ENCODE results near the gene NRARP. TPM values are rescaled to one million over a fixed set of nuclear protein-coding genes. Genes with fewer than 3 reads are reported as not detected.

The NRARP gene
- total RNA-seq, 1 donor from 2014 or later, result 5.1 TPM

DNA sequence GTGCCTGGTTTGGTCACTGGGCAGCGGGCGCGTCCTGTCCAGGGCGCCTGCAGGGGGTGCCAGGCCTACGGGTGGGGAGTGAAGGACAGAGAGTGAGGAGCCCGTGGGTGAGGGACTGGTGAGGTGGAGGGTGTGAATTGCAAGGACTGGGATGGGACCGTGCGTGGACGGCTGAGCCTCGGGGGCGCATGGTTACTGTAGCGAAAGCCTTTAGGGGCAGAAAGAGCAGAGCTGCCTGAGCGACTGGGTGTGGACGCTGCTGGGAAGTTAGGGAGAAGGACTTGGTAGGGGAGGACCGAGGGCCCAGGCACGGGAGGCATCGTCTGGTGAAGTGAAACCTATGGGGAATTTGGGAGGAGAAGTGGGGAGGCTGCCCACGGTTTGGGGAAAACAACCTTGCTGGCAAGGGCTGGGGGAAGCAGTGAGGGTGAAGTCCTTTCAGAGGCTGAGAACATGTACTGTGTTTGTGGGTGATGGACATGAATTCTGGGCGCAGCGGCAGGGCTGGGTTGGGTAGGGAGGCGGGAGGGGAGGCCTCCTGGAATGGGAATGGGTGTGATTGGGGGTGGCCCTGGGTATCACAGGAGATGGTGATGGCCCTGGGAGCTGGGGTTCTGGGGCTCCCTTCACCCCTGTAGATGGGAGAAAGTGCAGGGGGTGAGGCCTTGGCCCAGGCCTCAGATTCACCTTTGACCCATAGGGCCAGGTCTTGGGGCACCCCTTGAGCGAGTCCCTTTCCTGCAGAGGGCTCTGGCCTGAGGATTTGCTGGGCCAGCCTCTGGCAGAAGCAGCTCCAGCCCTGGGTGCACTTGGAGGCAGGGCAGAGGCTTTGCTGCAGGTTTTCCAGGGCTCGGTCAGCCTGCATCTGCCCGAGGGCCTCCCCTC, 26.2 kb downstream of the NRARP start:
- Histone ChIP-seq H3K27ac (replicated peaks) (peak overlapping the region; percentile 99), H3K36me3 (peaks cover 39% of the 10 kb centered on the region), H3K4me1 (peaks cover 96% of the 10 kb centered on the region), H3K27me3 (ENCODE audit: low read depth) (peaks cover 7% of the 10 kb centered on the region), H3K4me3 (peak overlapping the region; percentile 73), H3K9me3 (replicated peaks) (no peaks in the 10 kb centered on the region)
- intact Hi-C loops (cut with micrococcal nuclease), result no loop called here
- TF ChIP-seq, protein P1, sequence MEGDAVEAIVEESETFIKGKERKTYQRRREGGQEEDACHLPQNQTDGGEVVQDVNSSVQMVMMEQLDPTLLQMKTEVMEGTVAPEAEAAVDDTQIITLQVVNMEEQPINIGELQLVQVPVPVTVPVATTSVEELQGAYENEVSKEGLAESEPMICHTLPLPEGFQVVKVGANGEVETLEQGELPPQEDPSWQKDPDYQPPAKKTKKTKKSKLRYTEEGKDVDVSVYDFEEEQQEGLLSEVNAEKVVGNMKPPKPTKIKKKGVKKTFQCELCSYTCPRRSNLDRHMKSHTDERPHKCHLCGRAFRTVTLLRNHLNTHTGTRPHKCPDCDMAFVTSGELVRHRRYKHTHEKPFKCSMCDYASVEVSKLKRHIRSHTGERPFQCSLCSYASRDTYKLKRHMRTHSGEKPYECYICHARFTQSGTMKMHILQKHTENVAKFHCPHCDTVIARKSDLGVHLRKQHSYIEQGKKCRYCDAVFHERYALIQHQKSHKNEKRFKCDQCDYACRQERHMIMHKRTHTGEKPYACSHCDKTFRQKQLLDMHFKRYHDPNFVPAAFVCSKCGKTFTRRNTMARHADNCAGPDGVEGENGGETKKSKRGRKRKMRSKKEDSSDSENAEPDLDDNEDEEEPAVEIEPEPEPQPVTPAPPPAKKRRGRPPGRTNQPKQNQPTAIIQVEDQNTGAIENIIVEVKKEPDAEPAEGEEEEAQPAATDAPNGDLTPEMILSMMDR (IDR thresholded peaks at IDR 0.05; ENCODE audit: borderline replicate concordance), result no peak
- no peak for DNase-seq

DNA sequence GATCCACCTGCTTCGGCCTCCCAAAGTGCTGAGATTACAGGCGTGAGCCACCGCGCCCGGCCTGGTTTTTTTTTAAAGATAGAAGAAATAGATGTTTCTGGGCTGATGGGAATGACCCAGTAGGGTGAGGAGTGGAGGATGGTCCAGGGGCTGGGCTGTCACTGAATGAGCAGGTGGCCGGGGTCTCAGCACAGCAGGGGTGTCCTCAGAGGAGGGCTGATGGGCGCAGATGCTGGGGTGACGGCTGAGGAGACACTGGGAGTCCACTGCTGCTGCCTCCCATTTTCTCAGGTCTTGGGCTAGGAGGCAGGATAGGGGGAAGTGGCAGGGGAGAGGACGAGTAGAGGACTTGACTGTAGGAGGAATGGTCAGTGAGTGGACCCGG, 26.9 kb downstream of the NRARP start:
- H3K27me3 ChIP-seq (ENCODE audit: low read depth), result peaks cover 7% of the 10 kb centered on the region
- H3K4me1 ChIP-seq, result peaks cover 96% of the 10 kb centered on the region
- intact Hi-C loops (cut with micrococcal nuclease), result no loop called here
- peaks cover 41% of the 10 kb centered on the region for H3K36me3 ChIP-seq
- H3K27ac ChIP-seq (replicated peaks), result peak overlapping the region; percentile 99
- TF ChIP-seq, protein P1 (IDR thresholded peaks at IDR 0.05; ENCODE audit: borderline replicate concordance), result no peak
- no peak overlapping the region for H3K4me3 ChIP-seq
- DNase-seq, result no peak
- no peaks in the 10 kb centered on the region for H3K9me3 ChIP-seq (replicated peaks)

DNA sequence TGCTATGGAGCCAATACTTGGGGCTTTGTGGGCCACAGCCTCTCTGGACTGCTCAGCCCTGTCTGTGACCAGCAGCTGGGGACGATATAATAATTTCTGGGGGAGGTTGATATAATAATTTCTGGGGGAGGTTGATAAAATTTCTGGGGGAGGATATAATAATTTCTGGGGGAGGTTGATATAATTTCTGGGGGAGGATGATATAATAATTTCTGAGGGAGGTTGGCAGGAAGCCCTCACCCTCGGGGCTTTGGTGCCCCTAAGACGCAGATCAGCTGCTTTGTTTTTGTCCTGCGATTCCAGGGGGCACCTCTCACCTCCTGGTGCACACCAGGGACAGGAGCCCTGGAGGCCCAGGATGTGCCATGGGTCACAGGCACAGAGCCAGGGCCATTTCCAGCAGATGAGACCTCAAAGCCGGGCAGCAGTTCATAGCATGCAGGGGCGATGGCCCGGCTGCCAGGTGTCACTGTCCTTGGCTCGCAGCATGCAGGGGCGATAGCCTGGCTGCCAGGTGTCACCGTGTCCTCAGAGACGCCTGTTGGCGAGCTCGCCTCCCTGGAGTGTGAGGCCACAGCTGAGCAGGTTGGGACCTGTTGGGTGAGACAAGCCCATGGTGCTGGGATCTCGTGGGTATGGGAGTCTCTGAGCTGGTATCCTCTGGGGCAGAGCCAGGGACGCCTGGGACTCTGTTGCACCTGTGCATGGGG, 28.3 kb downstream of the NRARP start:
- H3K36me3 ChIP-seq, result peaks cover 31% of the 10 kb centered on the region
- no peak for DNase-seq

DNA sequence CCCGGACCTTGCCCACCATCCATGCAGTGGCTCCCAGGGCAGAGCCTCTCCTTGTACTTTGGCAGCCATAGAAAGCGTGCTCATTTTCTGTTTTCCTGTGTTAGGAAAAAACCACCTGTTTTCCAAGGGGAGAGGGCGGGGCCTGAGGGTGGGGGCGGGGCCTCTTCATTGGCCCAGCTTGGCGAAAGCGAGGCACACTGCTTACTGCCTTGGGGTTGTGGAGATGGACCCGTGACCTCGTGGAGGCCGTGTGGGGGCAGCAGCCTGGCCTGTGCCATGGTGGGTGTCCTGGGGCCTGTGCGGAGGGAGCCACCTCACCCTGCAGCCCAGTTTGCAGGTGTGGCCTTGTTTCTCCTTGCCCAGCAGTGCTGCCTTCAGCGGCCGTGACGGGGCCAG, 29.0 kb downstream of the NRARP start:
- Histone ChIP-seq H3K4me3 (no peak overlapping the region), H3K27me3 (ENCODE audit: low read depth) (peaks cover 3% of the 10 kb centered on the region), H3K36me3 (peaks cover 30% of the 10 kb centered on the region), H3K9me3 (replicated peaks) (no peaks in the 10 kb centered on the region), H3K4me1 (peaks cover 96% of the 10 kb centered on the region), H3K27ac (replicated peaks) (no peak overlapping the region)
- intact Hi-C loops (cut with micrococcal nuclease), result no loop called here
- TF ChIP-seq, protein P1 (IDR thresholded peaks at IDR 0.05; ENCODE audit: borderline replicate concordance), result no peak
- DNase-seq, result no peak

More for the DNA sequence above, 28.3 kb downstream of the NRARP start:
- peaks cover 6% of the 10 kb centered on the region for H3K27me3 ChIP-seq (ENCODE audit: low read depth)
- intact Hi-C loops (cut with micrococcal nuclease), result no loop called here
- TF ChIP-seq, protein P1 (IDR thresholded peaks at IDR 0.05; ENCODE audit: borderline replicate concordance), result no peak
- H3K4me3 ChIP-seq, result no peak overlapping the region
- H3K9me3 ChIP-seq (replicated peaks), result no peaks in the 10 kb centered on the region
- peaks cover 96% of the 10 kb centered on the region for H3K4me1 ChIP-seq
- H3K27ac ChIP-seq (replicated peaks), result peak overlapping the region; percentile 99

DNA sequence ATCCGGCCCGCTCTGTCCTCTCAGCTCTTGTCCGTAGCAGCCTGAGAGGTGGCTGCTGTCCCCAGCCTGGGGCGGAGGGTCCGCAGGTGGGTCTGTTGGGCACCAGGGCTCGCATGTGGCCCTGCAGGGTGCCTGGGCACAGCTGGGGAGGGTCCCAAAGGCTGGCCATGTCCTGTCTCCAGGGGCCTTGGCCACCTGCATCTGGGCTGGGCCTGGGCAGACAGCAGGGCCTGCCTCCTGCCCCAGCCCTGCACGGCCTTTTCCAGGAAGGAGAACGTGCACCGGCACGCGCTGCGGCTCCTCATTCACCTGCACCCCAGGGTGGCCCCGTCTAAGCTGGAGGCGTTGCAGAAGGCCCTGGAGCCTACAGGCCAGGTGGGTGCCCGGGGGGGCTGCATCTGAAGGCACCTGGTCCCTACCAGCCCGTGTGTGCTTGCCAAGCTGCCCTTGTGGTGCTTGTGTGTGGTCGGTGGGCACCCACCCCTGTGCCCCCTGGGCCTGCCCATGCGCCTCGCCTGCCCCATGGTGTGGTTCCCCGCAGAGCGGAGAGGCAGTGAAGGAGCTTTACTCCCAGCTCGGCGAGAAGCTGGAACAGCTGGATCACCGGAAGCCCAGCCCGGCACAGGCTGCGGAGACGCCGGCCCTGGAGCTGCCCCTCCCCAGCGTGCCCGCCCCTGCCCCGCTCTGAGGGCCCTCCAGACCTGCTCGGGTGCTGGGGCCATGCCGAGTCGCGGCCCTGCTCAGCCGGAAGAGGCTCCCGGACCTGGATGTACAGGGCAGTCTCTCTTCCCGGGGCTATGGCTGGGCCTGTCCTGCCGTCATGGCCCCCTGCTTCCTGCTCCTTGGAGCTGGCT, 29.6 kb downstream of the NRARP start:
- intact Hi-C loops (cut with micrococcal nuclease), result no loop called here
- peaks cover 3% of the 10 kb centered on the region for H3K27me3 ChIP-seq (ENCODE audit: low read depth)
- H3K4me1 ChIP-seq, result peaks cover 96% of the 10 kb centered on the region
- peaks cover 35% of the 10 kb centered on the region for H3K36me3 ChIP-seq
- peak overlapping the region; percentile 73 for H3K27ac ChIP-seq (replicated peaks)
- H3K9me3 ChIP-seq (replicated peaks), result no peaks in the 10 kb centered on the region
- no peak for DNase-seq
- TF ChIP-seq, protein P1 (IDR thresholded peaks at IDR 0.05; ENCODE audit: borderline replicate concordance), result no peak
- H3K4me3 ChIP-seq, result no peak overlapping the region
